8988T (cell line): ENCODE data around the gene BTBD2.

Source experiments
- DNase-seq: peaks from one replicate; pipeline ENCODE4 v3.0.0; 2011

The BTBD2 gene

DNA sequence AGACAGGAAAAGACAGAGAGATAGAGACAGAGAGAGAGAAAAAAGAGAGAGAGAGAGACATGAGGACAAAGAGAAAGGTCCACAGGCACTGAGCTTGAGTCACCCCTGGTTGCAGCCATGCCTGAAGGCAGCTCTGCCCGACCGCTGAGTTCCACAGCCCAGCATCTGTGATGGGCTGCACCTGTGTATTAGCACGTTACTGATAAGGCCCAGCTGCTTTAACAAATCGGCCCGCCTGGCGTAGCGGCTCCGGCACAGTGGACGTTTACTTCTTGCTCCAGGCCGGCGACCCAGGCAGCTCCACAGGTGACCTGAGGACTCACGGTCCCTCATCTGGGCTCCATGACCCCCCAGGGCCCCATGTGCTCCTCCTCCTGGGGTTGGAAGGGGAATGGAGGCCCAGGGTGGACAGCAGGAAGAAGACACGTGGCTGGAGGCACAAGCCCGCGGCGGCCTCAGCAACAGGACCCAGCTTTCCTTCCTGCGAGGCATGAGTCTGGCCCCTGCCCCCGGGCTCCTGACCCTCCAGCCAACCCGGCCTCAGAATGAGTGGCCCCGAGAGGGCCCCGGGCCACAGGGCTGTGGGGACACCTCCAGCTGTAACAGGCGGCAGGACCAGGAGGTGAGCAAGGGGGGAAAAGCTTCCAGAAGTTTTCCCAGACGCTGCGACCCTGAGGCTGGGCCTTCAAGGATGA lies 78.5 kb downstream of the BTBD2 start:
- no peak for DNase-seq

DNA sequence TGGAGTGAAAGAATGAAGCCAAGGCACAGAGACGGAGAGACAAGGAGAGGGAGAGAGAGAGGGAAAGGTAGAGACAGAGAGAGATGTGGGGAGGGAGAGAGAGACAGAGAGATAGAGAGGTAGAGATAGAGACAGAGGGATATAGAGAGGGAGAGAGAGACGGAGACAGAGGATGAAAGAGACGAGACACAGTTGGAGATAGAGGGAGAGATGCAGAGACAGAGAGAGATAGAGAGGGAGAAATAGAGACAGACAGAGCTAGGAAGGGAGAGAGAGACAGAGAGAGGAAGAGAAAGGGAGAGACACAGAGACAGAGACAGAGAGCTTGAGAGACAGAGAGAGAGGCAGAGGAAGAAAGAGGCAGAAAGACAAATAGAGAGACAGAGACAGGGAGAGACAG lies 79.1 kb downstream of the BTBD2 start:
- DNase-seq: no peak

DNA sequence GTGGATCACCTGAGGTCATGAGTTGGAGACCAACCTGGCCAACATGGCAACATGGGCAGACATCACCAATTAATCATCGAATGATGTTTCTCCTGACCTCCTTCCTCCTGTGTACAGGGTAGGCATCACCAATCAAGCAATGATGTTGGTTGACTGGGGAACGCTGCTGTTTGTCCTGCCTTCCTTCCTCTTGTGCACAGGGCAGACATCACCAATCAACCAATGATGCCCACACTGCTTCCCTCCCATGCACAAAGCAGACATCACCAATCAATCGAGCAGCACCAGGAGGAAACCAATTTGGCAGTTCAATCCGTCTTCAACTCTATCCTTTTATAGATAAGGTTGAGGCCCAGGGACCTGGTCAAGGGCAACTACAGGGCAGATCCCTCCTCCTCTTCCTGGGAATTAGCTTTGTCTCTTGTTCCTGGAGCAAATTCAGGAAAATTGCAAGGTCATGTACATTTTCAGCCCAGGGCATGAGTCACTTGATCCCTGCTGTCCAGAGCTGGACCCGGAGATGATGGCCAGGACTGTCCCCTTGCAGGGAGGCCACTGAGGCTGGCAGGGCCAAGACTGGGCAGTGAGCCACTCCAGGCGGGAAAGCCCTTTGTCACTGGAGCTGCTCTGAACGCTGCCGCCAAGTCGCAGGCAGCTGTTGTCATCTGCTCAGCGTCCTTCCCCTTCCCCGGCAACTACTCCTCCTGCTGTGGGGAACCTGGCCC lies 79.9 kb downstream of the BTBD2 start:
- DNase-seq: no peak
